Small intestine (tissue), 7 donors: ENCODE results near the gene IP6K2. TPM values are rescaled to one million over a fixed set of nuclear protein-coding genes. Genes with fewer than 3 reads are reported as not detected.
"Not testable (repeated sequence)": the region's sequence is repeated elsewhere in the genome, so short reads cannot be mapped to it uniquely, and the experiment has no call there.

Source experiments
- DNase-seq, 2 donors: peaks; one replicate each; pipeline versions ENCODE4 v3.0.0 to v3.0.0-alpha.2; 2013
- FAIRE-seq: peaks from 2 replicates; lab custom pipeline; 2012; peaks lifted over from hg19 to GRCh38; lab: Jason Lieb, UNC
- H3K27ac ChIP-seq, 3 donors: one replicate each; pipeline ENCODE4 v1.5.1; 2013; ENCODE audit warnings: low read length in 2 of 3, mild to moderate bottlenecking in 2 of 3, control low read depth in 1 of 3, inconsistent platforms in 1 of 3, low read depth in 1 of 3, moderate library complexity in 1 of 3
- H3K27me3 ChIP-seq, 3 donors: one replicate each; pipeline ENCODE4 v1.6.1; 2013; ENCODE audit warnings: low read length in 3 of 3, inconsistent platforms in 1 of 3; ENCODE audit not compliant: control insufficient read depth in 3 of 3, insufficient read depth in 3 of 3
- H3K36me3 ChIP-seq, 3 donors: one replicate each; pipeline ENCODE4 v1.6.1; 2013; ENCODE audit warnings: low read length in 3 of 3, inconsistent platforms in 1 of 3, low read depth in 1 of 3, mild to moderate bottlenecking in 1 of 3, moderate library complexity in 1 of 3; ENCODE audit not compliant: control insufficient read depth in 3 of 3, insufficient read depth in 2 of 3
- H3K4me1 ChIP-seq, 3 donors: one replicate each; pipeline ENCODE4 v1.6.1; 2013; ENCODE audit warnings: low read length in 2 of 3, inconsistent platforms in 1 of 3, low read depth in 1 of 3, mild to moderate bottlenecking in 1 of 3, moderate library complexity in 1 of 3; ENCODE audit not compliant: control insufficient read depth in 3 of 3, insufficient read depth in 2 of 3
- H3K4me3 ChIP-seq, 3 donors: one replicate each; pipeline ENCODE4 v1.5.1; 2013; ENCODE audit warnings: low read length in 3 of 3, control low read depth in 1 of 3, inconsistent platforms in 1 of 3, low read depth in 1 of 3, mild to moderate bottlenecking in 1 of 3, moderate library complexity in 1 of 3
- H3K9me3 ChIP-seq, 2 donors: one replicate each; pipeline ENCODE4 v1.6.1; 2013; ENCODE audit warnings: low read depth in 1 of 2, low read length in 1 of 2; ENCODE audit not compliant: control insufficient read depth in 2 of 2, insufficient read depth in 1 of 2
- WGBS, 3 donors: extraction: QIAGEN DNeasy Blood & Tissue Kit; methylation state at CpG; one replicate each; pipeline ENCODE4 v1.1.7; 2013; 5-methylcytosine and 5-hydroxymethylcytosine counted together
- polyA plus RNA-seq, 4 donors: library from polyadenylated mRNA; stranded (reverse) in 3 of 4; unstranded in 1 of 4; fragments of 200-250 nt in 3 of 4; fragments of 120-200 nt in 1 of 4; gene quantifications; one replicate each; pipeline versions ENCODE4 v1.2.1 to v1.2.3, GENCODE V29; 2013
- donor health status: healthy with polysubstance abuse.
- donor health status: control.
- donor health status: control.
- donor health status: Bipolar disorder and iron deficiency.
- donor health status: healthy.

The IP6K2 gene
- polyA plus RNA-seq, 4 donors = 79.5 to 167 (median 108) TPM

- Histone ChIP-seq H3K9me3 (no peaks in the 10 kb centered on the region), H3K36me3 (peaks cover 0 to 3% (median 0%) of the 10 kb centered on the region in 3 donors), H3K4me1 (peaks cover 6 to 31% (median 17%) of the 10 kb centered on the region in 3 donors), H3K27ac (peak overlapping the region; percentile 73 to 85 (median 75)), H3K27me3 (no peaks in the 10 kb centered on the region), H3K4me3 (no peak overlapping the region)
- WGBS, 3 donors = 40 to 57% (median 55%) methylated on average over 9 of the region's 9 CpGs
- DNase-seq (peak in 1 of 2 donors; percentile 47), FAIRE-seq (no peak)
Observed at GRCh38 chr3:48738926-48739616, 22.1 kb upstream of the IP6K2 start.

GRCh38 chr3:48738144-48738536 lies 21.1 kb upstream of the IP6K2 start:
- Histone ChIP-seq H3K9me3 (peaks cover 0 to 2% of the 10 kb centered on the region in 2 donors), H3K36me3 (peaks cover 0 to 3% (median 0%) of the 10 kb centered on the region in 3 donors), H3K4me3 (no peak overlapping the region), H3K27ac (peak overlapping the region in 1 of 3 donors; percentile 85), H3K27me3 (no peaks in the 10 kb centered on the region), H3K4me1 (peaks cover 6 to 31% (median 17%) of the 10 kb centered on the region in 3 donors)
- DNase-seq = no peak
- no peak for FAIRE-seq
- 84 to 98% (median 96%) methylated on average over 3 of the region's 3 CpGs for WGBS, 3 donors

- WGBS, 3 donors = 10 to 34% (median 21%) methylated on average over 6 to 7 of the region's 8 CpGs
- H3K27ac ChIP-seq = peak overlapping the region in 1 of 3 donors; percentile 28
- DNase-seq = peak; percentile 31 to 42
- FAIRE-seq, H3K27me3 ChIP-seq, H3K9me3 ChIP-seq, H3K4me3 ChIP-seq, H3K36me3 ChIP-seq: not testable (repeated sequence)
- peaks cover 6 to 27% (median 12%) of the 10 kb centered on the region in 3 donors for H3K4me1 ChIP-seq
Observed at GRCh38 chr3:48735075-48735767, 18.2 kb upstream of the IP6K2 start.

- not testable (repeated sequence) for H3K27me3 ChIP-seq, H3K36me3 ChIP-seq, H3K9me3 ChIP-seq, H3K4me3 ChIP-seq, FAIRE-seq, H3K27ac ChIP-seq, DNase-seq
- WGBS, 3 donors = 88 to 96% (median 91%) methylated on average over 4 to 20 of the region's 25 CpGs
- H3K4me1 ChIP-seq = peaks cover 4 to 21% (median 10%) of the 10 kb centered on the region in 3 donors
Observed at GRCh38 chr3:48734541-48734940, 17.5 kb upstream of the IP6K2 start.

- FAIRE-seq, H3K27ac ChIP-seq, H3K4me3 ChIP-seq, H3K9me3 ChIP-seq, H3K27me3 ChIP-seq, DNase-seq, H3K36me3 ChIP-seq: not testable (repeated sequence)
- H3K4me1 ChIP-seq = peaks cover 0 to 15% (median 4%) of the 10 kb centered on the region in 3 donors
- 90 to 97% (median 97%) methylated on average over 17 to 46 of the region's 53 CpGs for WGBS, 3 donors
Observed at GRCh38 chr3:48733752-48734518, 16.9 kb upstream of the IP6K2 start.

GRCh38 chr3:48727511-48727910 lies 10.5 kb upstream of the IP6K2 start:
- FAIRE-seq = no peak
- Histone ChIP-seq H3K9me3 (peaks cover 0 to 9% of the 10 kb centered on the region in 2 donors), H3K4me3 (no peak overlapping the region), H3K36me3 (no peaks in the 10 kb centered on the region), H3K27me3 (no peaks in the 10 kb centered on the region), H3K4me1 (peaks cover 0 to 6% (median 3%) of the 10 kb centered on the region in 3 donors), H3K27ac (no peak overlapping the region)
- WGBS, 3 donors = 90 to 93% (median 91%) methylated on average over 8 of the region's 8 CpGs
- DNase-seq = no peak

GRCh38 chr3:48725185-48725855 lies 8.3 kb upstream of the IP6K2 start:
- not testable (repeated sequence) for H3K27me3 ChIP-seq, H3K27ac ChIP-seq, H3K36me3 ChIP-seq, FAIRE-seq, H3K9me3 ChIP-seq, H3K4me1 ChIP-seq, H3K4me3 ChIP-seq, DNase-seq
- 91 to 96% (median 95%) methylated on average over 8 of the region's 8 CpGs for WGBS, 3 donors

DNA sequence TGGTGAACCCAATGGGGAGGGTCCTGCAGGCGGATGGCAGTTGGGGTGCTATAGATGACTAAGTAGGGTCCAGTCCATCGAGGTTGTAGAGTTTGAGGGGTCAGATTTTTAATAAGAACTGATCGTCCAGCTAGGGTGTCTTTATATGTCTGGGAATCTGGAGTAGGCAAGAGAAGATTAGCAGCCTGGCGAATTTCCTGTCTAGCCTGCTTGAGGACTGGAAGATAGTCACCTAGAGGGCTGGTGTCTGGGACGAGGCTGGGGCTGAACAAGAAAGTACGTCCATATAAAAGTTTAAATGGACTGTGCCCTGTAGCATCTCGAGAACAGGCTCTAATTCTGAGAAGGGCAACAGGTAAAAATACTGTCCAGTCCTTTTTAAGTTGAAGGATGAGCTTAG lies 6.7 kb upstream of the IP6K2 start:
- Histone ChIP-seq H3K36me3 (no peaks in the 10 kb centered on the region), H3K4me3 (no peak overlapping the region), H3K4me1 (peaks cover 0 to 7% (median 3%) of the 10 kb centered on the region in 3 donors), H3K27me3 (no peaks in the 10 kb centered on the region), H3K27ac (peak overlapping the region in 1 of 3 donors; percentile 8), H3K9me3 (peaks cover 0 to 9% of the 10 kb centered on the region in 2 donors)
- WGBS, 3 donors = 72 to 84% (median 82%) methylated on average over 7 of the region's 7 CpGs
- FAIRE-seq = no peak
- no peak for DNase-seq
